H1 (cell line): ENCODE results near the gene DDX47. TPM values are rescaled to one million over a fixed set of nuclear protein-coding genes. Genes with fewer than 3 reads are reported as not detected.

Source experiments
- CBX5 ChIP-seq: fragments of 300-800, 300-1000 bp; sonication (generic); IDR thresholded peaks from 2 replicates; pipeline ENCODE4 v1.7.1; 2016; ENCODE audit warnings: antibody characterized with exemption, low read length, low read depth
- CREB1 ChIP-seq: IDR thresholded peaks from 2 replicates; pipeline ENCODE4 v1.6.1; 2012; ENCODE audit warnings: inconsistent platforms
- EP300 ChIP-seq, 2 experiments: IDR thresholded peaks; 1 replicate in 1 of 2; 2 replicates in 1 of 2; pipeline ENCODE4 v1.6.1; 2011 to 2012; ENCODE audit warnings: low read depth in 2 of 2, low read length in 2 of 2, mild to moderate bottlenecking in 2 of 2, borderline replicate concordance in 1 of 2, inconsistent platforms in 1 of 2, moderate library complexity in 1 of 2
- MAX ChIP-seq: IDR thresholded peaks from 2 replicates; pipeline ENCODE4 v1.6.1; 2012; ENCODE audit warnings: inconsistent platforms
- POLR2AphosphoS5 ChIP-seq: IDR thresholded peaks from 2 replicates; pipeline ENCODE4 v1.6.1; 2011; ENCODE audit warnings: low read depth, low read length
- RBBP5 ChIP-seq: IDR thresholded peaks from 2 replicates; pipeline ENCODE4 v1.7.1; 2012; ENCODE audit warnings: low read depth, mild to moderate bottlenecking, inconsistent platforms, low read length, moderate library complexity, borderline replicate concordance
- SRF ChIP-seq: IDR thresholded peaks from 2 replicates; pipeline ENCODE4 v1.6.1; 2011; ENCODE audit warnings: mild to moderate bottlenecking, low read depth, low read length, moderate library complexity
- TEAD4 ChIP-seq: IDR thresholded peaks from 2 replicates; pipeline ENCODE4 v1.6.1; 2012; ENCODE audit warnings: low read depth, low read length, inconsistent platforms, mixed read lengths
- polyA plus RNA-seq, 7 experiments: library from polyadenylated mRNA; depleted of rRNA in 3 of 7; stranded (reverse) in 5 of 7; unstranded in 2 of 7; fragments of >200 nt in 5 of 7; fragments of 200-250 nt in 2 of 7; gene quantifications; 1 replicate in 5 of 7; 2 replicates in 1 of 7; 4 replicates in 1 of 7; pipeline versions ENCODE4 v1.2.1 to v1.2.3, GENCODE V29; 2011 to 2013; ENCODE audit warnings: missing spikeins in 2 of 7, mixed read lengths in 2 of 7
- total RNA-seq: library from RNA; stranded (reverse); fragmentation: NEBNext Ultra II Directional; extraction: Animal tissue kit (Norgen Biotek cat#: 25700); gene quantifications from 2 replicates; pipeline ENCODE4 v1.2.1, GENCODE V29; 2021

Gene DDX47
- total and polyA plus RNA-seq, 2 of the 8 experiments (the other 6 are each of a cell fraction or from before 2014, with no cell fraction given), result 54.4 to 74.2 TPM

DNA sequence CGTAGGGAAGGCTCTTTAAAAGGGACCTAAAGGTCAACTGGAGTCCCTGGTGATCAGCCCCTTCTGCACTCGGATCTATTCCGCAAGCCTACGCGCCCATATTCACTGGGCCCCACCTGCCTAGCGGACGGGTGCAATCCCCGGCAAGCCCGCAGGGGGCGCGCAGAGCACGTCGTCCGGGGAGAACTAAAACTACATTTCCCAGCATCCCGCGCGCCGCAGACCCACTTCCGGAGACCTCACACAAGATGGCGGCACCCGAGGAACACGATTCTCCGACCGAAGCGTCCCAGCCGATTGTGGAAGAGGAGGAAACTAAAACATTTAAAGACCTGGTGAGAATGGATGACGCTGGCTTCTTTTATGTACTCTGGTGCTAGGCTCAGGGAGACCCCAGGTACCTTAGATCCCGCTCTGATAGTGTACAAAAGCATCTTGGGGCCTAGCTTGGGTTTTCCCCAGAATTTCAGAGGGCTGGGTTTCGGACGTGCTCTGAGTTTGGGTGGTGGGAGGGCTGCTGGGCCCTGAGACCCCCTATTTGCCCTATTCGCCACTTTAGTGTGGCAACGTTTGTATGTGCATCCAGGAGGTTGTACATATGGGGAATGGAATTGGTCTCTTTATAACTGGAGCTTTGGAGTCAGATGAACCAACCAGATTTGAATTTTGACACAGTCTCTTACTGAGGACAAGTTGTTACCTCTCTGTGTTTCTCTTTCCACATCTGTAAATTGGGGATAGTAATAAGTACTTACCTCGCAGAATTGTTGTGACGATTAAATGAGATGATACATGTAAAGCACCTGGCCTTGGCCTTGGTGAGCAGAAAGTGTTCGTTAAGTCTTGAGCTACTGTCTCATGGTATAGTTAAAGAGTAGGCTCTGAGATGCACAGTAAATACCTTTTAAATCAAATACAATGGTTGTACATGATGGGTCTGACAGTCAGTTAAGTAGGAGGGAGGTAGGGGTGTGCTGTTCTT is at the start of gene DDX47 (continued):
- TF ChIP-seq MAX (peak; percentile 66; the same call in 1 of the 2 replicates), POLR2AphosphoS5 (peak; percentile 82), TEAD4 (0 out of 2 replicates have a peak, but pooled peaks have one; percentile 34), CBX5 (no peak), SRF (no peak), RBBP5 (peak; percentile 88), EP300 (IDR thresholded peaks at IDR 0.05; ENCODE audit: borderline replicate concordance in 1 of 2, low read depth in 2 of 2, low read length in 2 of 2) (no peak), CREB1 (peak; percentile 83)
